Smooth muscle cell (in vitro differentiated cells): Measurements from ENCODE around the gene ACVRL1. TPM values are rescaled to one million over a fixed set of nuclear protein-coding genes. Genes with fewer than 3 reads are reported as not detected.

Experiments
- DNase-seq: peaks from one replicate; lab custom pipeline; 2025; ENCODE audit not compliant: unreplicated experiment; lab: John Stamatoyannopoulos, UW
- H2AFZ ChIP-seq: fragments of 200-600 bp; sonication (generic); 2 replicates; pipeline ENCODE4 v1.6.0; 2016; ENCODE audit warnings: antibody characterized with exemption, low read depth, mild to moderate bottlenecking
- H3F3A ChIP-seq: fragments of 200-600 bp; sonication (generic); 2 replicates; pipeline ENCODE4 v1.6.0; 2017; ENCODE audit warnings: antibody characterized with exemption, low read depth
- H3K27ac ChIP-seq: fragments of 200-600 bp; sonication (generic); 2 replicates; pipeline ENCODE4 v1.5.1; 2016; ENCODE audit warnings: low read depth, mild to moderate bottlenecking
- H3K27me3 ChIP-seq: fragments of 200-600 bp; sonication (generic); 2 replicates; pipeline ENCODE4 v1.6.1; 2016; ENCODE audit warnings: low read depth, mild to moderate bottlenecking
- H3K36me3 ChIP-seq: fragments of 200-600 bp; sonication (generic); 2 replicates; pipeline ENCODE4 v1.5.1; 2016; ENCODE audit warnings: low read depth
- H3K4me1 ChIP-seq: fragments of 200-600 bp; sonication (generic); 2 replicates; pipeline ENCODE4 v1.5.1; 2016; ENCODE audit warnings: low read depth
- H3K4me2 ChIP-seq: fragments of 200-600 bp; sonication (generic); 2 replicates; pipeline ENCODE4 v1.6.0; 2016; ENCODE audit warnings: mild to moderate bottlenecking
- H3K4me3 ChIP-seq: fragments of 200-600 bp; sonication (generic); 2 replicates; pipeline ENCODE4 v1.5.1; 2016; ENCODE audit warnings: mild to moderate bottlenecking
- H3K79me2 ChIP-seq: fragments of 200-600 bp; sonication (generic); 2 replicates; pipeline ENCODE4 v1.6.0; 2016; ENCODE audit warnings: low read depth, mild to moderate bottlenecking
- H3K9ac ChIP-seq: fragments of 200-600 bp; sonication (generic); 2 replicates; pipeline ENCODE4 v1.6.0; 2016; ENCODE audit warnings: low read depth
- H3K9me3 ChIP-seq: fragments of 200-600 bp; sonication (generic); replicated peaks from 2 replicates; pipeline ENCODE4 v1.5.1; 2016; ENCODE audit warnings: low read depth
- H4K20me1 ChIP-seq: fragments of 200-600 bp; sonication (generic); 2 replicates; pipeline ENCODE4 v1.6.0; 2016; ENCODE audit warnings: low read depth
- CTCF ChIP-seq: fragments of 200-600 bp; sonication (generic); IDR thresholded peaks from 2 replicates; pipeline ENCODE4 v1.5.1; 2017; ENCODE audit warnings: borderline replicate concordance, mild to moderate bottlenecking, antibody characterized with exemption; ENCODE audit not compliant: insufficient read depth, poor library complexity, severe bottlenecking
- WGBS: methylation state at CpG from one replicate; pipeline ENCODE4 v1.1.7; 2016; ENCODE audit warnings: low lambda C conversion rate; 5-methylcytosine and 5-hydroxymethylcytosine counted together
- polyA plus RNA-seq: library from polyadenylated mRNA; unstranded; fragments of >200 nt; fragmentation: Nextera tagmentation; extraction: Ambion mirVana; gene quantifications from 2 replicates; pipeline ENCODE4 v1.2.1, GENCODE V29; 2016
- total RNA-seq: library from RNA; depleted of rRNA; stranded (reverse); fragments of >200 nt; gene quantifications from 2 replicates; pipeline ENCODE4 v1.2.3, GENCODE V29; 2014

Gene ACVRL1
- total and polyA plus RNA-seq, 2 experiments from 2014 or later = 8.4 to 10.4 TPM

- no peak for DNase-seq
Measured at GRCh38 chr12:51891843-51892242, 15.5 kb upstream of the ACVRL1 start.

GRCh38 chr12:51893786-51894185 lies 13.5 kb upstream of the ACVRL1 start:
- Histone ChIP-seq H3K36me3 (no peaks in the 10 kb centered on the region), H2AFZ (no peak overlapping the region), H4K20me1 (no peaks in the 10 kb centered on the region), H3K9me3 (no peaks in the 10 kb centered on the region), H3K27me3 (no peaks in the 10 kb centered on the region), H3K27ac (no peak overlapping the region), H3K4me2 (no peak overlapping the region), H3K4me3 (no peak overlapping the region), H3K79me2 (no peaks in the 10 kb centered on the region), H3K9ac (no peak overlapping the region), H3F3A (no peaks in the 10 kb centered on the region), H3K4me1 (no peaks in the 10 kb centered on the region)
- no peak for DNase-seq
- no peak for TF ChIP-seq CTCF
- WGBS = 92% methylated on average over 6 of the region's 6 CpGs

More at GRCh38 chr12:51891843-51892242, 15.5 kb upstream of the ACVRL1 start:
- H3K4me2 ChIP-seq = no peak overlapping the region
- peak; percentile 36 for TF ChIP-seq CTCF
- H3K79me2 ChIP-seq = no peaks in the 10 kb centered on the region
- H3K27me3 ChIP-seq = no peaks in the 10 kb centered on the region
- no peak overlapping the region for H3K4me3 ChIP-seq
- no peak overlapping the region for H2AFZ ChIP-seq
- no peaks in the 10 kb centered on the region for H3K4me1 ChIP-seq
- H3K9me3 ChIP-seq = no peaks in the 10 kb centered on the region
- no peak overlapping the region for H3K27ac ChIP-seq
- H3F3A ChIP-seq = no peaks in the 10 kb centered on the region
- H4K20me1 ChIP-seq = no peaks in the 10 kb centered on the region
- H3K36me3 ChIP-seq = no peaks in the 10 kb centered on the region
- no peak overlapping the region for H3K9ac ChIP-seq

- no peak for TF ChIP-seq CTCF
- H3K36me3 ChIP-seq = no peaks in the 10 kb centered on the region
- H3K27ac ChIP-seq = no peak overlapping the region
- no peaks in the 10 kb centered on the region for H4K20me1 ChIP-seq
- H3K79me2 ChIP-seq = no peaks in the 10 kb centered on the region
- no peaks in the 10 kb centered on the region for H3F3A ChIP-seq
- H3K9ac ChIP-seq = no peak overlapping the region
- WGBS = 83% methylated on average over 8 of the region's 8 CpGs
- H3K4me3 ChIP-seq = no peak overlapping the region
- H3K4me2 ChIP-seq = no peak overlapping the region
- H2AFZ ChIP-seq = no peak overlapping the region
- no peaks in the 10 kb centered on the region for H3K4me1 ChIP-seq
- no peaks in the 10 kb centered on the region for H3K27me3 ChIP-seq
- H3K9me3 ChIP-seq = no peaks in the 10 kb centered on the region
- no peak for DNase-seq
Measured at GRCh38 chr12:51895378-51896135, 11.7 kb upstream of the ACVRL1 start.

- no peaks in the 10 kb centered on the region for H3K4me1 ChIP-seq
- no peak overlapping the region for H3K27ac ChIP-seq
- H4K20me1 ChIP-seq = no peaks in the 10 kb centered on the region
- 77% methylated on average over 3 of the region's 3 CpGs for WGBS
- TF ChIP-seq CTCF = no peak
- H3K27me3 ChIP-seq = no peaks in the 10 kb centered on the region
- DNase-seq = no peak
- H3K4me2 ChIP-seq = no peak overlapping the region
- no peaks in the 10 kb centered on the region for H3K79me2 ChIP-seq
- no peak overlapping the region for H3K9ac ChIP-seq
- no peaks in the 10 kb centered on the region for H3K36me3 ChIP-seq
- H3F3A ChIP-seq = no peaks in the 10 kb centered on the region
- H3K9me3 ChIP-seq = no peaks in the 10 kb centered on the region
- no peak overlapping the region for H3K4me3 ChIP-seq
- no peak overlapping the region for H2AFZ ChIP-seq
Measured at GRCh38 chr12:51896236-51896635, 11.1 kb upstream of the ACVRL1 start.
